ENCODE results near the gene PPP2R5B. TPM values are rescaled to one million over a fixed set of nuclear protein-coding genes. Genes with fewer than 3 reads are reported as not detected.

Gene PPP2R5B
- total and polyA plus RNA-seq, 9 of the 15 experiments (the other 6 are each of a cell fraction or from before 2014, with no cell fraction given) = 0.10 to 7.8 (median 3.3) TPM

DNA sequence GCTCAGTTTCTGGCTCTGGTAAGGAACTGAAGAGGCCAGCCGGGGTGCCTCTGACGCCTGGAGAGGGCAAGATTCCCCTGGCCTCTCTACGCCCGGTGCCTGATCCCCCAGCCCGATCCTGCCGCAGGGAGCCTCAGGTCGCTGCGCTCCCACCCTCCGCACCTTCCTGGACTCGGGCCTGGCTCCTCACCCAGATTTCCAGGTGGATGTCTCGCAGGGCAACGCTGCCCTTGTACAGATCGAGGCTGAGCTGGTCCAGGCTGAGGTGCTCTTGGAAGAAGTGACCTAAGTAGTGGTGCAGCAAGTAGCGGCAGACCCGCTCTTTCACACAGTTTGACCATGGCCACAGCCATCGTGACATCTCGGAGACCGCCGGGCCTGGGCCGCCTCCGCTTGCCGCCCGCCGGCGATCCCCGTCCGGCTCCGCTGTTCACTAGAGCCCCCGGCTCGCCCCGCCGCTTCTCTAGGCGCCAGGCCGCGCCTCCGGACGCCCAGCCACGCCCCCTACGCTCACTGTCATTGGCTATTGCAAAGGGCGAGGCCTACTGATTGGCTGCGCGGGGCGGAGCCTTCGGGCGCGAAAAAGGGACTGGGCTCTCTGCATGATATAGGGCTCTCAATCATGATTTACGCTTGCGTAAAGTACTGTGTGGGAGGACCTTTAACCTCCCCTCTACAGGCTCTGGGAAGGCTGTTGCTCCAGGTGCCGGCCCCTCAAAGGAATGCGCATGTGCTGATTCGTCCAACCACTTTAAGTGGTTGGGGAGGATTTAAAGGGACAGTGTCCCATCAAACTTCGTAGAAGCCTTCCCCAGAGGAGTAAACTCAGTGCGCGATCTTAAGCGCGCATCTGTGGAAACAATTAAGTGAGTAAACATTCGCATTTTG is 7.5 kb upstream of the PPP2R5B start, which contains the start of gene ATG2A (continued):
- TF ChIP-seq, protein P1, sequence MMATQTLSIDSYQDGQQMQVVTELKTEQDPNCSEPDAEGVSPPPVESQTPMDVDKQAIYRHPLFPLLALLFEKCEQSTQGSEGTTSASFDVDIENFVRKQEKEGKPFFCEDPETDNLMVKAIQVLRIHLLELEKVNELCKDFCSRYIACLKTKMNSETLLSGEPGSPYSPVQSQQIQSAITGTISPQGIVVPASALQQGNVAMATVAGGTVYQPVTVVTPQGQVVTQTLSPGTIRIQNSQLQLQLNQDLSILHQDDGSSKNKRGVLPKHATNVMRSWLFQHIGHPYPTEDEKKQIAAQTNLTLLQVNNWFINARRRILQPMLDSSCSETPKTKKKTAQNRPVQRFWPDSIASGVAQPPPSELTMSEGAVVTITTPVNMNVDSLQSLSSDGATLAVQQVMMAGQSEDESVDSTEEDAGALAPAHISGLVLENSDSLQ (IDR thresholded peaks at IDR 0.05) = peak; percentile 93
- TF ChIP-seq KDM1A (IDR thresholded peaks at IDR 0.05) (no peak), ZBED1 (IDR thresholded peaks at IDR 0.05) (no peak), POLR2A (conservative IDR thresholded peaks at IDR 0.05) (peak; percentile 86), ZNF263 (CRISPR knock-in tag; IDR thresholded peaks at IDR 0.05; ENCODE audit: borderline replicate concordance) (peak; percentile 45), BHLHE40 (IDR thresholded peaks at IDR 0.05; ENCODE audit: low read length) (0 out of 2 replicates have a peak, but pooled peaks have one; percentile 34), XRCC4 (IDR thresholded peaks at IDR 0.05; ENCODE audit: extremely low read depth, insufficient read depth, insufficient read length) (no peak), BRD9 (IDR thresholded peaks at IDR 0.05; ENCODE audit: low read depth, partially characterized antibody) (no peak), ADNP (tag; IDR thresholded peaks at IDR 0.05) (no peak), HMGN3 (IDR thresholded peaks at IDR 0.05; ENCODE audit: borderline replicate concordance, extremely low read depth, insufficient read length, low read depth, low read length) (peak; percentile 70)
- TF ChIP-seq, protein P2, sequence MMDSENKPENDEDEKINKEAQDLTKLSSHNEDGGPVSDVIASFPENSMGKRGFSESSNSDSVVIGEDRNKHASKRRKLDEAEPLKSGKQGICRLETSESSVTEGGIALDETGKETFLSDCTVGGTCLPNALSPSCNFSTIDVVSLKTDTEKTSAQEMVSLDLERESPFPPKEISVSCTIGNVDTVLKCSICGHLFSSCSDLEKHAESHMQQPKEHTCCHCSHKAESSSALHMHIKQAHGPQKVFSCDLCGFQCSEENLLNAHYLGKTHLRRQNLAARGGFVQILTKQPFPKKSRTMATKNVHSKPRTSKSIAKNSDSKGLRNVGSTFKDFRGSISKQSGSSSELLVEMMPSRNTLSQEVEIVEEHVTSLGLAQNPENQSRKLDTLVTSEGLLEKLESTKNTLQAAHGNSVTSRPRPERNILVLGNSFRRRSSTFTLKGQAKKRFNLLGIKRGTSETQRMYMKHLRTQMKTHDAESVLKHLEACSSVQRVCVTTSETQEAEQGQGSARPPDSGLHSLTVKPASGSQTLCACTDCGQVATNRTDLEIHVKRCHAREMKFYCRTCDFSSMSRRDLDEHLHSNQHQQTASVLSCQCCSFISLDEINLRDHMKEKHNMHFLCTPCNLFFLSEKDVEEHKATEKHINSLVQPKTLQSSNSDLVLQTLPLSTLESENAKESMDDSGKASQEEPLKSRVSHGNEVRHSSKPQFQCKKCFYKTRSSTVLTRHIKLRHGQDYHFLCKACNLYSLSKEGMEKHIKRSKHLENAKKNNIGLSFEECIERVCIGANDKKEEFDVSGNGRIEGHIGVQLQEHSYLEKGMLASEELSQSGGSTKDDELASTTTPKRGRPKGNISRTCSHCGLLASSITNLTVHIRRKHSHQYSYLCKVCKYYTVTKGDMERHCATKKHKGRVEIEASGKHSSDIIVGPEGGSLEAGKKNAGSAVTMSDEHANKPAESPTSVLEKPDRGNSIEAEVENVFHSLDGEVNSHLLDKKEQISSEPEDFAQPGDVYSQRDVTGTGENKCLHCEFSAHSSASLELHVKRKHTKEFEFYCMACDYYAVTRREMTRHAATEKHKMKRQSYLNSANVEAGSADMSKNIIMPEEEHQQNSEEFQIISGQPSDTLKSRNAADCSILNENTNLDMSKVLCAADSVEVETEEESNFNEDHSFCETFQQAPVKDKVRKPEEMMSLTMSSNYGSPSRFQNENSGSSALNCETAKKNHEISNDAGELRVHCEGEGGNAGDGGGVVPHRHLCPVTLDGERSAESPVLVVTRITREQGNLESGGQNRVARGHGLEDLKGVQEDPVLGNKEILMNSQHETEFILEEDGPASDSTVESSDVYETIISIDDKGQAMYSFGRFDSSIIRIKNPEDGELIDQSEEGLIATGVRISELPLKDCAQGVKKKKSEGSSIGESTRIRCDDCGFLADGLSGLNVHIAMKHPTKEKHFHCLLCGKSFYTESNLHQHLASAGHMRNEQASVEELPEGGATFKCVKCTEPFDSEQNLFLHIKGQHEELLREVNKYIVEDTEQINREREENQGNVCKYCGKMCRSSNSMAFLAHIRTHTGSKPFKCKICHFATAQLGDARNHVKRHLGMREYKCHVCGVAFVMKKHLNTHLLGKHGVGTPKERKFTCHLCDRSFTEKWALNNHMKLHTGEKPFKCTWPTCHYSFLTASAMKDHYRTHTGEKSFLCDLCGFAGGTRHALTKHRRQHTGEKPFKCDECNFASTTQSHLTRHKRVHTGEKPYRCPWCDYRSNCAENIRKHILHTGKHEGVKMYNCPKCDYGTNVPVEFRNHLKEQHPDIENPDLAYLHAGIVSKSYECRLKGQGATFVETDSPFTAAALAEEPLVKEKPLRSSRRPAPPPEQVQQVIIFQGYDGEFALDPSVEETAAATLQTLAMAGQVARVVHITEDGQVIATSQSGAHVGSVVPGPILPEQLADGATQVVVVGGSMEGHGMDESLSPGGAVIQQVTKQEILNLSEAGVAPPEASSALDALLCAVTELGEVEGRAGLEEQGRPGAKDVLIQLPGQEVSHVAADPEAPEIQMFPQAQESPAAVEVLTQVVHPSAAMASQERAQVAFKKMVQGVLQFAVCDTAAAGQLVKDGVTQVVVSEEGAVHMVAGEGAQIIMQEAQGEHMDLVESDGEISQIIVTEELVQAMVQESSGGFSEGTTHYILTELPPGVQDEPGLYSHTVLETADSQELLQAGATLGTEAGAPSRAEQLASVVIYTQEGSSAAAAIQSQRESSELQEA (IDR thresholded peaks at IDR 0.05; ENCODE audit: low read depth) = no peak
- TF ChIP-seq, protein P3, sequence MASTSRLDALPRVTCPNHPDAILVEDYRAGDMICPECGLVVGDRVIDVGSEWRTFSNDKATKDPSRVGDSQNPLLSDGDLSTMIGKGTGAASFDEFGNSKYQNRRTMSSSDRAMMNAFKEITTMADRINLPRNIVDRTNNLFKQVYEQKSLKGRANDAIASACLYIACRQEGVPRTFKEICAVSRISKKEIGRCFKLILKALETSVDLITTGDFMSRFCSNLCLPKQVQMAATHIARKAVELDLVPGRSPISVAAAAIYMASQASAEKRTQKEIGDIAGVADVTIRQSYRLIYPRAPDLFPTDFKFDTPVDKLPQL (IDR thresholded peaks at IDR 0.05; ENCODE audit: extremely low read depth, insufficient read length) = no peak
- TF ChIP-seq, protein P4, sequence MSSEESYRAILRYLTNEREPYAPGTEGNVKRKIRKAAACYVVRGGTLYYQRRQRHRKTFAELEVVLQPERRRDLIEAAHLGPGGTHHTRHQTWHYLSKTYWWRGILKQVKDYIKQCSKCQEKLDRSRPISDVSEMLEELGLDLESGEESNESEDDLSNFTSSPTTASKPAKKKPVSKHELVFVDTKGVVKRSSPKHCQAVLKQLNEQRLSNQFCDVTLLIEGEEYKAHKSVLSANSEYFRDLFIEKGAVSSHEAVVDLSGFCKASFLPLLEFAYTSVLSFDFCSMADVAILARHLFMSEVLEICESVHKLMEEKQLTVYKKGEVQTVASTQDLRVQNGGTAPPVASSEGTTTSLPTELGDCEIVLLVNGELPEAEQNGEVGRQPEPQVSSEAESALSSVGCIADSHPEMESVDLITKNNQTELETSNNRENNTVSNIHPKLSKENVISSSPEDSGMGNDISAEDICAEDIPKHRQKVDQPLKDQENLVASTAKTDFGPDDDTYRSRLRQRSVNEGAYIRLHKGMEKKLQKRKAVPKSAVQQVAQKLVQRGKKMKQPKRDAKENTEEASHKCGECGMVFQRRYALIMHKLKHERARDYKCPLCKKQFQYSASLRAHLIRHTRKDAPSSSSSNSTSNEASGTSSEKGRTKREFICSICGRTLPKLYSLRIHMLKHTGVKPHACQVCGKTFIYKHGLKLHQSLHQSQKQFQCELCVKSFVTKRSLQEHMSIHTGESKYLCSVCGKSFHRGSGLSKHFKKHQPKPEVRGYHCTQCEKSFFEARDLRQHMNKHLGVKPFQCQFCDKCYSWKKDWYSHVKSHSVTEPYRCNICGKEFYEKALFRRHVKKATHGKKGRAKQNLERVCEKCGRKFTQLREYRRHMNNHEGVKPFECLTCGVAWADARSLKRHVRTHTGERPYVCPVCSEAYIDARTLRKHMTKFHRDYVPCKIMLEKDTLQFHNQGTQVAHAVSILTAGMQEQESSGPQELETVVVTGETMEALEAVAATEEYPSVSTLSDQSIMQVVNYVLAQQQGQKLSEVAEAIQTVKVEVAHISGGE (CRISPR knock-in tag; IDR thresholded peaks at IDR 0.05) = peak in 1 of 3 experiments; percentile 45; a peak in 1 of 6 replicates
